Panc1 (cell line): ENCODE results near the gene NRROS. TPM values are rescaled to one million over a fixed set of nuclear protein-coding genes. Genes with fewer than 3 reads are reported as not detected.
A peak's percentile ranks its signal among the peaks of the same experiment; 100 is the strongest.

Experiments
- ATAC-seq: fragments of 200-7000 bp; cut with Tn5 transposase; 2 replicates; pipeline ENCODE4 v1.9.1; 2020; ENCODE audit warnings: mild to moderate bottlenecking, moderate library complexity
- BruUV-seq: library from RNA; stranded (reverse); fragments of 400-500 nt; replicated peaks from 2 replicates; lab custom pipeline; 2021; lab: Mats Ljungman, UMichigan
- CTCF ChIA-PET: fragments of 300-600 bp; sonication (Branson Sonifier 250); formaldehyde crosslinking; loops from one replicate; lab custom pipeline; 2022; ENCODE audit warnings: antibody characterized with exemption; lab: Charles Lee
- POLR2A ChIA-PET: fragments of 300-600 bp; sonication (Branson Sonifier 250); formaldehyde crosslinking; loops from one replicate; lab custom pipeline; 2022; ENCODE audit warnings: antibody characterized with exemption; lab: Charles Lee
- DNase-seq: peaks from one replicate; pipeline ENCODE4 v3.0.0-alpha.2; 2010; ENCODE audit warnings: low read depth, low spot score
- H3K27ac ChIP-seq: 2 replicates; pipeline ENCODE4 v1.5.1; 2011; ENCODE audit warnings: mild to moderate bottlenecking, low read length, inconsistent platforms
- H3K27me3 ChIP-seq: fragments of 200-500 bp; sonication (Bioruptor generic); 2 replicates; pipeline ENCODE4 v1.6.0; 2014; ENCODE audit warnings: low read length, inconsistent platforms; ENCODE audit not compliant: control insufficient read depth, insufficient read depth
- H3K36me3 ChIP-seq: fragments of 200-500 bp; sonication (Bioruptor generic); 2 replicates; pipeline ENCODE4 v1.5.1; 2014; ENCODE audit warnings: inconsistent platforms, mild to moderate bottlenecking, low read length, moderate library complexity; ENCODE audit not compliant: control insufficient read depth, insufficient read depth
- H3K4me1 ChIP-seq: 2 replicates; pipeline ENCODE4 v1.5.1; 2011; ENCODE audit warnings: inconsistent platforms, mild to moderate bottlenecking, low read length, moderate library complexity; ENCODE audit not compliant: control insufficient read depth, insufficient read depth
- H3K4me3 ChIP-seq, 2 experiments: 2 replicates each; pipeline ENCODE4 v1.5.1; 2011 to 2012; ENCODE audit warnings: low read depth in 2 of 2, low read length in 2 of 2, mild to moderate bottlenecking in 2 of 2, inconsistent platforms in 1 of 2, moderate library complexity in 1 of 2
- H3K9me3 ChIP-seq: fragments of 200-500 bp; sonication (Bioruptor generic); 2 replicates; pipeline ENCODE4 v1.5.1; 2014; ENCODE audit warnings: low read depth, mild to moderate bottlenecking, inconsistent platforms, low read length, moderate library complexity; ENCODE audit not compliant: control insufficient read depth, insufficient read depth
- CTCF ChIP-seq: fragments of 450-650 bp; IDR thresholded peaks from 2 replicates; pipeline ENCODE4 v1.5.1; 2017; ENCODE audit warnings: mild to moderate bottlenecking
- POLR2AphosphoS5 ChIP-seq: IDR thresholded peaks from 2 replicates; pipeline ENCODE4 v1.6.1; 2012; ENCODE audit warnings: mild to moderate bottlenecking, low read depth, low read length, moderate library complexity
- REST ChIP-seq, 2 experiments: IDR thresholded peaks; 2 replicates each; pipeline ENCODE4 v1.6.1; 2011 to 2012; ENCODE audit warnings: low read depth in 2 of 2, control low read depth in 1 of 2, low read length in 1 of 2, mild to moderate bottlenecking in 1 of 2, moderate library complexity in 1 of 2; ENCODE audit not compliant: insufficient read depth in 1 of 2
- SIN3A ChIP-seq: IDR thresholded peaks from 2 replicates; pipeline ENCODE4 v1.6.1; 2012; ENCODE audit warnings: low read depth, mild to moderate bottlenecking, low read length, moderate library complexity, borderline replicate concordance; ENCODE audit not compliant: insufficient read depth
- TCF7L2 ChIP-seq: IDR thresholded peaks from 2 replicates; pipeline ENCODE4 v1.6.1; 2011; ENCODE audit warnings: mild to moderate bottlenecking, low read depth, low read length, inconsistent platforms
- in situ Hi-C: cut with HindIII; loops from 2 replicates; pipeline ENCODE4 v1.10.0; 2016; ENCODE audit warnings: low sequenced_read_pairs, low pct_unique_long_range_greater_than_20kb
- intact Hi-C: fragments of 100-400 bp; cut with micrococcal nuclease; formaldehyde crosslinking; loops from one replicate; pipeline ENCODE4 v1.10.0; 2022; ENCODE audit not compliant: unreplicated experiment
- total RNA-seq: library from RNA; stranded (reverse); gene quantifications from one replicate; pipeline ENCODE4 v1.2.1, GENCODE V29; 2021; ENCODE audit not compliant: unreplicated experiment

NRROS gene
- total RNA-seq, 1 experiment from 2014 or later = 8.8 TPM

- Histone ChIP-seq H3K4me1 (peaks cover 11% of the 10 kb centered on the region), H3K9me3 (peaks cover 4% of the 10 kb centered on the region; the same call in 1 of the 2 replicates), H3K36me3 (no peaks in the 10 kb centered on the region), H3K27ac (peak overlapping the region; percentile 58; the same call in 1 of the 2 replicates), H3K4me3 (no peak overlapping the region), H3K27me3 (no peaks in the 10 kb centered on the region)
- ATAC-seq (0 out of 2 replicates have a peak, but pooled peaks have one; percentile 31), DNase-seq (no peak)
- no peak for TF ChIP-seq POLR2AphosphoS5
- no peak for TF ChIP-seq REST (IDR thresholded peaks at IDR 0.05; ENCODE audit: insufficient read depth in 1 of 2, low read depth in 2 of 2, low read length in 1 of 2)
- TF ChIP-seq SIN3A = no peak
- TF ChIP-seq CTCF = no peak
- TF ChIP-seq TCF7L2 = no peak
- ChIA-PET POLR2A (interaction anchor here (0.5 kb wide), 1 partner anchor 34 kb away, joined by 7 read pairs; no protein-coding TSS in a partner anchor), CTCF (interaction anchor here (0.7 to 1.2 kb wide), 8 partner anchors 13 to 359 kb away, joined by 3 to 10 read pairs (median 5); no protein-coding TSS in a partner anchor)
- no TSS peak for BruUV-seq
- in situ Hi-C loops = no loop called here
- intact Hi-C loops = loop anchor here (1.0 kb wide), 1 partner anchor 75 kb away; no protein-coding TSS in a partner anchor
Observed at GRCh38 chr3:196609805-196610515, 29.5 kb upstream of the NRROS start.

- intact Hi-C loops = no loop called here
Observed at GRCh38 chr3:196611761-196612483, 27.6 kb upstream of the NRROS start.

More at GRCh38 chr3:196611761-196612483, 27.6 kb upstream of the NRROS start:
- in situ Hi-C loops = no loop called here
- no peak for ATAC-seq
- Histone ChIP-seq H3K36me3 (no peaks in the 10 kb centered on the region), H3K4me3 (no peak overlapping the region), H3K27me3 (no peaks in the 10 kb centered on the region), H3K4me1 (peaks cover 11% of the 10 kb centered on the region), H3K27ac (peak overlapping the region; percentile 58), H3K9me3 (peaks cover 4% of the 10 kb centered on the region; the same call in 1 of the 2 replicates)
- ChIA-PET CTCF (interaction anchor here (0.6 kb wide), 1 partner anchor 133 kb away, joined by 4 read pairs; no protein-coding TSS in a partner anchor), POLR2A (interaction anchor here (0.6 kb wide), 1 partner anchor 10 kb away, joined by 5 read pairs; no protein-coding TSS in a partner anchor)
- TF ChIP-seq TCF7L2 (no peak), POLR2AphosphoS5 (no peak), REST (IDR thresholded peaks at IDR 0.05; ENCODE audit: insufficient read depth in 1 of 2, low read depth in 2 of 2, low read length in 1 of 2) (no peak), CTCF (no peak), SIN3A (no peak)
- BruUV-seq = no TSS peak
- DNase-seq = no peak
